Measurements from ENCODE around the gene TADA3.

Gene TADA3, protein sequence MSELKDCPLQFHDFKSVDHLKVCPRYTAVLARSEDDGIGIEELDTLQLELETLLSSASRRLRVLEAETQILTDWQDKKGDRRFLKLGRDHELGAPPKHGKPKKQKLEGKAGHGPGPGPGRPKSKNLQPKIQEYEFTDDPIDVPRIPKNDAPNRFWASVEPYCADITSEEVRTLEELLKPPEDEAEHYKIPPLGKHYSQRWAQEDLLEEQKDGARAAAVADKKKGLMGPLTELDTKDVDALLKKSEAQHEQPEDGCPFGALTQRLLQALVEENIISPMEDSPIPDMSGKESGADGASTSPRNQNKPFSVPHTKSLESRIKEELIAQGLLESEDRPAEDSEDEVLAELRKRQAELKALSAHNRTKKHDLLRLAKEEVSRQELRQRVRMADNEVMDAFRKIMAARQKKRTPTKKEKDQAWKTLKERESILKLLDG

DNA sequence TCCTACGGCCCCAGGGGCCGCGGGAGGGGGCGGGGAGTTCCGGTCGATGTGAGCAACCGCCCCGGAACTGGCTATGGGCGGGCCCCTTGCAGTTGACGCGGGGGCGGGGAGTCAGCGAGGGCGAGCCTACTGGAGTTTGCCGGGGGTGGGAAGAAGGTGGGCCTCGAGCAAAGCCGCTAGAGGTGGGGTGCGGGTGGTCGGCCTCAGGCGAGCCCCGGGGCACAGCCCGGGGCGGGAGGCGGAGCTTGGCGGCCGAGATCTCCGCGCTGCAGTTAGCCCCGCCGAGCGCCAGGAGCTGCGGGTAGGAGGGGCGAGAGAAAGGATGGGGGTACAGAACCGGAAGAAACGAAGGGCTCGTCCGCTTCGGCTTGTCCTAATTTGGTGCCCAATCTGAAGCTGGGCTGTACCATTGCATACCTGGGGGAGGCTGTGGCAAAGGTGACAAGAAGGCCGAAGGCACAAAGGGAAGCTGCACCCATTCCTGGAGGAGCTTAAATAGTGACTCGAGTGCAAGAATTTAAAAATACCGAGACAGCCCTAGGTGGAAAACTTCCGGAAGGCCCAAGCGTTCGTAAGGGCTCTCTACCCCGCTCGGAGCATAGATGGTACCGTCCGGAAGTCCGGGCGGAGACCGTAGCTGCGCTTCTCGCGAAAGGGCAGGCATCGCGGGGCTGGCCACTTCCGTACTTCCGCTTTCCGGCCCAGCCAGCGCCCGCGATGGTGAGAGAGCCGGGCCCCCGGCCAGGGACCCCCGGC, at the start of gene TADA3, which contains the start of gene ARPC4:
Gene TADA3 (minus strand): TSS at position 69 of the 756 bp plus-strand sequence. CDS start 1,007 bp downstream, outside the sequence.
Gene ARPC4 (plus strand): TSS at position 678 of the 756 bp plus-strand sequence. CDS start 40 bp downstream, at position 718.
- peak; percentile 93 for DNase-seq (ENCODE audit: low spot score)
- no peak for TF ChIP-seq CTCF (IDR thresholded peaks at IDR 0.05; ENCODE audit: extremely low read depth, missing control alignments)

- DNase-seq (ENCODE audit: low spot score): no peak
- TF ChIP-seq CTCF (IDR thresholded peaks at IDR 0.05; ENCODE audit: extremely low read depth, missing control alignments): no peak
These were observed 48.7 kb upstream of the TADA3 start for GRCh38 chr3:9841015-9841414.

DNA sequence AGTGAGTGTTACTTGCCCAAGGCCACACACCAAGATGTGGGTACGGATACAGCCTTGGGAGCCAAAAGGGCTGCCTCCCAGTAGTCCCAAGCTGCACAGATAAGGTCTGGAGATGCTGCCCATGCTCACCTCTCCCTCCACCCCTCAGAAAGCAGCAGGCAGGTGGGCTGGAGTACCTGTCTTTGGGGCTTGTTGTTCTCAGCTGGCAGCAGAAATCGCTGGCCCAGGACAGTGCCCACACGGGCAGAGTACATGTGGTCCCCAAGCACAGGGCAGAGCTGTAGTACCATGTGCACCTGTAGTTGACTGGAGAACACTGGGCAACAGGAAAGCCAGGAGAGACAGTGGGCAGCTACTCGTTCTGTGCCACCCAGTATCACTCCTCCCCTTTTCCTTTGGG, 46.6 kb upstream of the TADA3 start:
- DNase-seq (ENCODE audit: low spot score): no peak
- no peak for TF ChIP-seq CTCF (IDR thresholded peaks at IDR 0.05; ENCODE audit: extremely low read depth, missing control alignments)

GRCh38 chr3:9837701-9838582, 45.7 kb upstream of the TADA3 start:
- DNase-seq (ENCODE audit: low spot score): no peak
- TF ChIP-seq CTCF (IDR thresholded peaks at IDR 0.05; ENCODE audit: extremely low read depth, missing control alignments): no peak

- no peak for TF ChIP-seq CTCF (IDR thresholded peaks at IDR 0.05; ENCODE audit: extremely low read depth, missing control alignments)
- no peak for DNase-seq (ENCODE audit: low spot score)
These were observed 42.5 kb upstream of the TADA3 start for GRCh38 chr3:9834520-9835380.

DNA sequence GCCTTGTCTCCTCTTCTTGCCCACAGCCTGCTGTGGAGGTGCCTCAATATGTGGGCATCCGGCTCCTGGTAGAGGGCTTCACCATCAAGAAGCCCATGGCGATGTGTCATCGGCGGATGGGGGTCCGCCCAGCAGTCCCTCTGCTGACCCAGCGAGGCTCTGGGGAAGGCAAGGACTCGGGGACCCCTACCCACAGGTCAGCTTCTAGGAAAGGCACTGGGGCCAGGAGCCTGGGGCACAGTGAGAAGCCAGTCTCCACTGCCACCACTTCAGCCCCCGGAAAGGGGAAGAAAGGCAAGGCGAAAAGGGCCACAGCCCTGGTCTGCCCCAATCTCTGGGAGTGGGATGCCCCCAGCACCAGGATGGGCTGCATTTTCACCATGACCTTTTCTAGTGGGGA, 40.8 kb upstream of the TADA3 start:
- TF ChIP-seq CTCF (IDR thresholded peaks at IDR 0.05; ENCODE audit: extremely low read depth, missing control alignments): no peak
- no peak for DNase-seq (ENCODE audit: low spot score)
